ENCODE measurements around the gene MAP3K20. TPM values are rescaled to one million over a fixed set of nuclear protein-coding genes. Genes with fewer than 3 reads are reported as not detected.
"Not testable (repeated sequence)": the region's sequence is repeated elsewhere in the genome, so short reads cannot be mapped to it uniquely, and the experiment has no call there.

The MAP3K20 gene
- total and polyA plus RNA-seq, 2 of the 8 experiments (the other 6 are each of a cell fraction or from before 2014, with no cell fraction given) = 3.1 to 11.1 TPM

GRCh38 chr2:173307293-173307692 lies 231.6 kb downstream of the MAP3K20 start (continued):
- TF ChIP-seq EZH2 (IDR thresholded peaks at IDR 0.05; ENCODE audit: low read depth, low read length, severe bottlenecking) (no peak), KDM4A (IDR thresholded peaks at IDR 0.05; ENCODE audit: low read depth, low read length, severe bottlenecking) (no peak)

- H3K4me3 ChIP-seq (ENCODE audit: extremely low read depth in 1 of 4, insufficient read depth in 2 of 4, low read depth in 3 of 4, low read length in 4 of 4); H3K4me2 ChIP-seq (ENCODE audit: insufficient read depth in 1 of 2, low read depth in 2 of 2, low read length in 2 of 2); H2BK5ac ChIP-seq (ENCODE audit: low read depth, low read length); H3K9ac ChIP-seq (replicated peaks in 1 of 4; ENCODE audit: extremely low read depth in 1 of 4, low read depth in 3 of 4, low read length in 3 of 4); DNase-seq (ENCODE audit: low read depth in 1 of 2, low spot score in 2 of 2); H4K8ac ChIP-seq (ENCODE audit: extremely low read depth, insufficient read depth, low read length); H2AFZ ChIP-seq (ENCODE audit: low read length); H4K91ac ChIP-seq (replicated peaks; ENCODE audit: insufficient read length, low read length); H3K27ac ChIP-seq (ENCODE audit: low read depth, low read length); H3K23me2 ChIP-seq (ENCODE audit: low read depth, low read length); H4K20me1 ChIP-seq (replicated peaks in 1 of 2; ENCODE audit: control insufficient read depth in 1 of 2, insufficient read depth in 2 of 2, low read length in 2 of 2); FAIRE-seq; H3K79me1 ChIP-seq (ENCODE audit: low read depth, low read length); H2BK15ac ChIP-seq (ENCODE audit: low read length); H3K9me3 ChIP-seq (ENCODE audit: insufficient read depth in 2 of 2, low read depth in 1 of 2, low read length in 1 of 2); H3K18ac ChIP-seq (ENCODE audit: extremely low read depth, low read length); H4K5ac ChIP-seq (ENCODE audit: insufficient read length, low read depth, low read length); H2BK20ac ChIP-seq (ENCODE audit: low read length); H3K79me2 ChIP-seq (ENCODE audit: control insufficient read depth in 1 of 2, insufficient read depth in 2 of 2, low read length in 2 of 2); POLR2A ChIA-PET (ENCODE audit: partially characterized antibody); H3K36me3 ChIP-seq (ENCODE audit: control insufficient read depth in 2 of 4, insufficient read depth in 4 of 4, low read length in 3 of 4); H3K14ac ChIP-seq (ENCODE audit: insufficient read length); CTCF ChIA-PET (ENCODE audit: partially characterized antibody); H2BK120ac ChIP-seq (replicated peaks; ENCODE audit: low read depth, low read length); H2BK12ac ChIP-seq (ENCODE audit: low read depth, low read length); H2AK5ac ChIP-seq (ENCODE audit: low read depth, low read length); H3K27me3 ChIP-seq (replicated peaks in 1 of 4; ENCODE audit: control insufficient read depth in 3 of 4, extremely low read depth in 1 of 4, insufficient read depth in 3 of 4, low read length in 3 of 4); H3K23ac ChIP-seq (ENCODE audit: insufficient read length); H3K4ac ChIP-seq (replicated peaks; ENCODE audit: insufficient read length, low read depth, low read length); H3K56ac ChIP-seq (replicated peaks; ENCODE audit: insufficient read length, low read depth, low read length): not testable (repeated sequence)
- H3K4me1 ChIP-seq (replicated peaks in 1 of 4; ENCODE audit: control insufficient read depth in 3 of 4, insufficient read depth in 4 of 4, low read length in 3 of 4) = peaks cover 4 to 25% (median 7%) of the 10 kb centered on the region in 4 experiments; a peak in 6 of 7 replicates
- WGBS, 2 experiments (ENCODE audit: extremely low coverage in 1 of 2, insufficient coverage in 1 of 2, insufficient read length in 1 of 2, insufficient replicate concordance in 2 of 2, low coverage in 1 of 2, low lambda C conversion rate in 2 of 2, missing lambda C conversion rate in 1 of 2) = 70% methylated on average over 5 of the region's 5 CpGs; no CpG with 5 or more reads in 1 of the 2 experiments
Measured at GRCh38 chr2:173309370-173309769, 233.7 kb downstream of the MAP3K20 start.

Measured in H1 (cell line).